Heart left ventricle (tissue), 16 donors: ENCODE results near the gene TBL1XR1. TPM values are rescaled to one million over a fixed set of nuclear protein-coding genes. Genes with fewer than 3 reads are reported as not detected.

Source experiments
- ATAC-seq, 4 donors: fragments of 200-7000 bp; cut with Tn5 transposase; one replicate each; pipeline ENCODE4 v1.9.1; 2020 to 2022; ENCODE audit warnings: moderate library complexity in 4 of 4, mild to moderate bottlenecking in 3 of 4, moderate number of reproducible peaks in 1 of 4
- DNase-seq, 5 donors: peaks; one replicate each; pipeline ENCODE4 v3.0.0-alpha.2; 2020
- H3K27ac ChIP-seq, 12 donors: fragments of 200-600 bp; sonication (generic) in 4 of 12; one replicate each; pipeline versions ENCODE4 v1.5.0 to v1.8.0; 2016 to 2022; ENCODE audit warnings: mild to moderate bottlenecking in 2 of 12
- H3K27me3 ChIP-seq, 9 donors: fragments of 200-600 bp; sonication (generic) in 2 of 9; one replicate each; pipeline versions ENCODE4 v1.5.1 to v1.8.0; 2016 to 2022; ENCODE audit warnings: mild to moderate bottlenecking in 3 of 9
- H3K36me3 ChIP-seq, 9 donors: fragments of 200-600 bp; sonication (generic) in 2 of 9; one replicate each; pipeline versions ENCODE4 v1.5.0 to v1.8.0; 2018 to 2022; ENCODE audit warnings: mild to moderate bottlenecking in 2 of 9
- H3K4me1 ChIP-seq, 12 donors: fragments of 200-600 bp; sonication (generic) in 4 of 12; one replicate each; pipeline versions ENCODE4 v1.5.0 to v1.8.0; 2016 to 2022; ENCODE audit warnings: mild to moderate bottlenecking in 3 of 12
- H3K4me3 ChIP-seq, 12 donors: fragments of 200-600 bp; sonication (generic) in 4 of 12; one replicate each; pipeline versions ENCODE4 v1.5.0 to v1.8.0; 2017 to 2022; ENCODE audit warnings: mild to moderate bottlenecking in 9 of 12, moderate library complexity in 4 of 12
- H3K9me3 ChIP-seq, 12 donors: fragments of 200-600 bp; sonication (generic) in 4 of 12; one replicate each; pipeline versions ENCODE4 v1.5.0 to v1.8.0; 2016 to 2022; ENCODE audit warnings: mild to moderate bottlenecking in 1 of 12
- POLR2A ChIP-seq, 2 donors: fragments of 450-650 bp; IDR thresholded peaks; one replicate each; pipeline ENCODE4 v1.6.1; 2017; ENCODE audit warnings: antibody characterized with exemption in 2 of 2, mild to moderate bottlenecking in 2 of 2, moderate library complexity in 2 of 2
- WGBS, 4 donors: extraction: QIAGEN DNeasy Blood & Tissue Kit in 2 of 4; methylation state at CpG; one replicate each; pipeline versions ENCODE4 v1.1.5 to v1.1.7; 2013 to 2018; 5-methylcytosine and 5-hydroxymethylcytosine counted together
- intact Hi-C, 10 donors: fragments of 100-400 bp; cut with DNase I; formaldehyde crosslinking; loops; one replicate each; pipeline versions ENCODE4 v1.11.1 to v1.14.2; 2022
- polyA plus RNA-seq, 2 donors: library from polyadenylated mRNA; stranded (reverse); fragments of 200-250 nt; gene quantifications; one replicate each; pipeline ENCODE4 v1.2.3, GENCODE V29; 2013
- total RNA-seq, 9 donors: library from RNA; depleted of rRNA in 2 of 9; stranded (reverse); fragments of >200 nt in 2 of 9; fragmentation: NEBNext Ultra II Directional in 3 of 9; extraction: Animal tissue kit (Norgen Biotek cat#: 25700) in 3 of 9; gene quantifications; one replicate each; pipeline versions ENCODE4 v1.1.0 to v1.2.4, GENCODE V29; 2016 to 2023
- TF ChIP-seq, protein P1 (sequence below), 12 donors: fragments of 200-600 bp; sonication (generic) in 4 of 12; IDR thresholded peaks; one replicate each; pipeline versions ENCODE4 v1.5.0 to v1.8.0; 2018 to 2022; ENCODE audit warnings: antibody characterized with exemption in 12 of 12, mild to moderate bottlenecking in 5 of 12
- donor health status: ischemic (EF 13 %, LVEDD 7.1; RV severe dilation, severe dysfunction).
- donor health status: healthy with polysubstance abuse.
- donor health status: DM: no; HTN: yes; CAD: no.
- donor health status: DM: no; HTN: no; CAD: no.
- donor health status: ischemic (EF 25% LVEDD 6.9; RV normal size, moderate dysfunction).
- donor health status: ischemic (EF 25% LVEDD 5.7; RV mildly dilated, moderate dysfunction).
- donor health status: healthy.
- donor health status: DM: yes; HTN: yes; CAD: no.
- donor health status: ischemic (EF 35%, LVEDD 5.7; RV mildly dilated, moderate dysfunction).
- donor health status: nonischemic (EF 11% LVEDD 7.7; RV severe dilation, severe dysfunction).
- donor health status: DM: yes; HTN: yes; CAD: no.
- donor health status: PGD.
- donor health status: ischemic (EF 29% LVEDD 5.4; RV normal size, mild dysfunction).
- donor health status: nonischemic (EF 23%, LVEDD 6.1; RV moderate dilation, normal function).

TBL1XR1 gene
- total and polyA plus RNA-seq, 11 donors: 24.0 to 176 (median 119) TPM

DNA sequence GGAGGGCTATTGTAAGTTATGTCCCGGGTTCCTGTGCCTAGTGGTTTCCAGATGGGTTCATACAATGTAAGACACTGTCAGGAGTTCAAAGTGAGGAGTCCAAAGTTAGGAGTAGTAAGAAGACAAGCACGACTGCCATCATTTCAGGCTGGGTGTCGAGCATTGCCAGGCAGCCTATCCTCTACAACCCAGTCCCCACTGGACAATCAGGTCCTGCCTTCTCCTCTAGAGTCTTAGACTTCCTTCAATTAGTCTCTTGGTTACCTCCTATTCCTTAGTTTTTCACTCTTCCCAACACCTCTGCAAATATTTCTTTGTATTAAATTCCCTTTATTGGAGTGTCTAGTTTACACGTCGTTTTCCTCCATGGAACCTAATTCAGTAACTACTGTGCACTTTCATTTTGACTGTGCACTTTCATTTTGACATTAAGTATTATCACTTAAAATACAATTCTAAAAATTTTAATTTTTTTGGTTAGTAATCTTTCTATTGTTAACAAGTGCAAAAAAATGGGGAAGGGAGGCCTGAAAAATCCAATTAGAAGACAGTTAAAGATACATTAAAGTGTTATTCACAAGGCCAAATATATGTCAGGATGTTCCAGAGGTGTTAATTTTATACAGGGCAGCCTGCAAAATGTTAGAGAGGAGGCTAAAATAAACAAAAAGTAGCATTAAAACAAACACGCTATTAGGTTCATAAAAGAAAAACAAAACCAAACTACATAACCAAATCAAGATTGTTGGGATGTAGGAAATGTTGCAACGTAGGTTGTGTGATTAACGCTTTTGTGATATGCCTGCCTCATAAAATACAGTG lies 155.3 kb downstream of the TBL1XR1 start:
- Histone ChIP-seq H3K27ac (peak overlapping the region in 10 of 12 donors; percentile 26 to 73 (median 52)), H3K4me3 (no peak overlapping the region), H3K4me1 (peaks cover 0 to 41% (median 29%) of the 10 kb centered on the region in 12 donors), H3K9me3 (peaks cover 0 to 8% (median 0%) of the 10 kb centered on the region in 12 donors), H3K27me3 (no peaks in the 10 kb centered on the region), H3K36me3 (peaks cover 0 to 60% (median 52%) of the 10 kb centered on the region in 9 donors)
- ATAC-seq: peak in 1 of 4 donors; percentile 20
- TF ChIP-seq POLR2A (IDR thresholded peaks at IDR 0.05): no peak
- TF ChIP-seq, protein P1, sequence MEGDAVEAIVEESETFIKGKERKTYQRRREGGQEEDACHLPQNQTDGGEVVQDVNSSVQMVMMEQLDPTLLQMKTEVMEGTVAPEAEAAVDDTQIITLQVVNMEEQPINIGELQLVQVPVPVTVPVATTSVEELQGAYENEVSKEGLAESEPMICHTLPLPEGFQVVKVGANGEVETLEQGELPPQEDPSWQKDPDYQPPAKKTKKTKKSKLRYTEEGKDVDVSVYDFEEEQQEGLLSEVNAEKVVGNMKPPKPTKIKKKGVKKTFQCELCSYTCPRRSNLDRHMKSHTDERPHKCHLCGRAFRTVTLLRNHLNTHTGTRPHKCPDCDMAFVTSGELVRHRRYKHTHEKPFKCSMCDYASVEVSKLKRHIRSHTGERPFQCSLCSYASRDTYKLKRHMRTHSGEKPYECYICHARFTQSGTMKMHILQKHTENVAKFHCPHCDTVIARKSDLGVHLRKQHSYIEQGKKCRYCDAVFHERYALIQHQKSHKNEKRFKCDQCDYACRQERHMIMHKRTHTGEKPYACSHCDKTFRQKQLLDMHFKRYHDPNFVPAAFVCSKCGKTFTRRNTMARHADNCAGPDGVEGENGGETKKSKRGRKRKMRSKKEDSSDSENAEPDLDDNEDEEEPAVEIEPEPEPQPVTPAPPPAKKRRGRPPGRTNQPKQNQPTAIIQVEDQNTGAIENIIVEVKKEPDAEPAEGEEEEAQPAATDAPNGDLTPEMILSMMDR (IDR thresholded peaks at IDR 0.05): no peak
- DNase-seq: no peak
- intact Hi-C loops: loop anchor here in 9 of 10 donors (10.0 kb wide), 5 partner anchors 313 to 1343 kb away; no protein-coding TSS in a partner anchor
- 79 to 85% (median 83%) methylated on average over 8 of the region's 8 CpGs for WGBS, 4 donors

DNA sequence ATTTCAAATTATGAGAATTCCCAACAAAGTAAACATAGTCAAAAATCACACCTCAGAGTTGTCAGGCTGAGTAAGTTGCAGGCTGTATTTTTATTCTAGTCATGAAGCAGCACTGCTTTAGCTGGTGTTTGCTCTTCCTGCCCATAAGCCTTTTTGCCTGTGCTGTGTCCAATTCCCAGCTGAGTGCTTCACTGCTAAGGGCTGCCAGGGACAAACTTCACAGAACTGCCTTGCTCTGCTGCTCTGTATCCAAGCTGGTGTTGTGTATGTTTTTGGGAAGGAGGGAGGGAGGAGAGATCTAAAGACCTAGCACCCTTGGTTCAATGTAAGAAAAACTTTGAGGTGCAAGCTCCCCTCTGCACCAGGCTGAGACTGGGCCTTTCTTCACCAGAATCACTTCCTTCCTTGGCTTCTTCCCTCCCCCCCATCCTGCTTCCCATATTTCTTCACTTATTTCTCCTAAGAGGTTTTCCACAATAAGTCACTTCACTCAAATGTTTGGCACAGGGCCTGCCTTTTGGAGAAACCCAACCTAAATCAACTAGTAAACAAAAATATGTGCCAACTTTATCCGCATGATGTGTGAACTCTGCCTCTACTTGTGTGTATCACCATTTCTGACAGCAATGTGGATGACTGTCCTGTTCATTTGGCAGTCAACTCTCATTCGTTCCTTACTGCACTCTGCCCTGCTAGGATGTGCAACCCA lies 156.1 kb downstream of the TBL1XR1 start:
- Histone ChIP-seq H3K27me3 (no peaks in the 10 kb centered on the region), H3K4me3 (no peak overlapping the region), H3K36me3 (peaks cover 0 to 58% (median 52%) of the 10 kb centered on the region in 9 donors), H3K27ac (peak overlapping the region in 11 of 12 donors; percentile 26 to 73 (median 54)), H3K9me3 (peaks cover 0 to 8% (median 0%) of the 10 kb centered on the region in 12 donors), H3K4me1 (peaks cover 0 to 42% (median 29%) of the 10 kb centered on the region in 12 donors)
- ATAC-seq (peak; percentile 84 to 92 (median 90)), DNase-seq (peak in 3 of 5 donors; percentile 37 to 46 (median 38))
- intact Hi-C loops: loop anchor here in 9 of 10 donors (10.0 kb wide), 5 partner anchors 314 to 1344 kb away; no protein-coding TSS in a partner anchor
- TF ChIP-seq, protein P1 (IDR thresholded peaks at IDR 0.05): no peak
- TF ChIP-seq POLR2A (IDR thresholded peaks at IDR 0.05): no peak
- WGBS, 4 donors: 27 to 53% (median 35%) methylated on average over 2 of the region's 2 CpGs

- no peaks in the 10 kb centered on the region for H3K27me3 ChIP-seq
- ATAC-seq (no peak), DNase-seq (no peak)
- H3K4me1 ChIP-seq: peaks cover 0 to 42% (median 29%) of the 10 kb centered on the region in 12 donors
- H3K36me3 ChIP-seq: peaks cover 0 to 53% (median 48%) of the 10 kb centered on the region in 9 donors
- WGBS, 4 donors: 82 to 91% (median 89%) methylated on average over 4 of the region's 4 CpGs
- TF ChIP-seq POLR2A (IDR thresholded peaks at IDR 0.05): no peak
- TF ChIP-seq, protein P1 (IDR thresholded peaks at IDR 0.05): no peak
- peaks cover 0 to 8% (median 0%) of the 10 kb centered on the region in 12 donors for H3K9me3 ChIP-seq
- H3K27ac ChIP-seq: peak overlapping the region in 7 of 12 donors; percentile 5 to 73 (median 50)
- H3K4me3 ChIP-seq: no peak overlapping the region
- intact Hi-C loops: loop anchor here in 9 of 10 donors (5.0 to 10.0 kb wide), 6 partner anchors 315 to 1348 kb away; no protein-coding TSS in a partner anchor
These were observed 157.6 kb downstream of the TBL1XR1 start for GRCh38 chr3:177039490-177040274.
